Embryonic facial prominence (tissue), 1 donor: ENCODE measurements around the gene SS18L1.

Source experiments
- DNase-seq: peaks from one replicate; pipeline ENCODE4 v3.0.0-alpha.2; 2016; ENCODE audit errors: extremely low spot score

The SS18L1 gene

DNA sequence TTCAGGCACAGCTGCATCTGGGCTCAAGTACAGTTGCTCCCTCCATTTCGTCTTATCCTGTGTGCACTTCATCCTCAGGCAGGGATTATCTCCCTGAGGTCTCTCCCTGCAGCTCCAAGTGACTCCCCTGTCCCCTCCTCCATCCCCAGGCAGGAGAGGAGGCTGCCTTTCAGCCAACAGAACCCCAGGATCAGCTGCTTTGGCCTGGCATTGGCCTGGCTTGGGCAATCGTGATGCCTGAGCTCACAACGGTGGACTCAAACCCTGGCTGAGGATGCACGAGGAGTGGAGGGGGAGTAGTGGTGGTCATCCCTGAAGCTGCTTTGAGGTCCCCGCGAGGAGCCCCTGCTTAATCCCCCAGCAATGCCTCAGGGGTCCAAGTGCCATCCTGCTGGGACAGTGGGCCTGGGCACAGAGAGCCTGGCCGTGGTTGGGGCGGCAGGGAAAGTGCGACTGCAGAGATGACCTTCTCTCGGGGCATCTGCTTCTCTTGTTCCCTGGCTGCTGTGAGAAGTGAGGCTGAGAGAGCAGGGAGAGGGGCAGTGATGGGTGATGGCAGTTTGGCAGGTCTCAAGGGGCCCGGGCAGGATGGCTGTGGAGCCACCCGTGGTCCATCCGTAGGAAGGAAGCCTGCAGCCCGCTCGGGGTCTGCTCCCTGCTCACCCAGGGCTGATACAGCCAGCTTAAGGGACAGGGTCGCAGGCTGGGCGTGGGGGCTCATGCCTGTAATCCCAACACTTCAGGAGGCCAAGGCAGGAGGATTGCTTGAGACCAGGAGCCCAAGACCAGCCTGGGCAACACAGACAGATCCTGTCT lies 82.5 kb downstream of the SS18L1 start:
- DNase-seq = no peak

DNA sequence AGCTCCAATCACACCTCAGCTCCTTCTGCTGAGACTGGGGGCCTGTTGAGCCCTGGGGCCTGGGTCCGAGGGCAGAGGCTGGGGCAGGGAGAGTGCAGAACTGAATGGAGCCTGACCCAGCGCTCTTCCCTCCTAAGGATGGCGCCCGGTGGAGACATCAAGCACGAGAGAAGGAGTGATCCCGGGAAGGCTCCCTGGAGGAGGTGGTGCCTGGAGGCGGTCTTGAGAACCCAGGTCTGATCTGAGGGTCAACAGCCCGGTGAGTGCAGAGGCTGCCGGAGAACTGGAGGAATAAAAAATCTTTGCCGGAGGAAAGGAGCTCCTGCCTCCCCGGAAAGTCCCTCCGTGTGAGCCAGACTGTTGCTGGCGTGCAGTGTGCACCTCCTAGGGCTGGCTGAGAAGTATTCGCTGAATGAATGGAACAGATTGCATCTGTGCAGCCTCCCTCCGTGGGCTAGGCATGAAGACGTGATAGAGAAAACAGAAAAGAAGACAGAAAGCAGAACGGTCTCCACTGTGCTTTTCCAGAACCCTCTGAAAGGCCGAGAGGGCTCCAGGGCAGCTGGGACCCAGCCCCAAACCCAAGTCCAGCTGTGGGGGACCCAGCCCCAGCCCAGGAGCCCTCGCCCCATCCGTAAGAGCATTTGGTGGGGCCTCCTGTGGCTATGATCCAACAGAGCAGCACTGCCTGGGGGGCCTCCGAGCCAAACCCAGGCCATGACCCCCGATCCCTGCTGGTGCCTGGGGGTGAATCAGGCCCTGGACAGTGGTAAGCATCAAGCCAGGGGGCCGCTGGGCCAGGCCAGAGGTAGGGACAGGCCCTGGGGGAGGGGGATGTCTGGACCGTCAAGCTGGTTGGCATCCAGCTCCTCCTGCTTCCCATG lies 83.4 kb downstream of the SS18L1 start:
- no peak for DNase-seq

DNA sequence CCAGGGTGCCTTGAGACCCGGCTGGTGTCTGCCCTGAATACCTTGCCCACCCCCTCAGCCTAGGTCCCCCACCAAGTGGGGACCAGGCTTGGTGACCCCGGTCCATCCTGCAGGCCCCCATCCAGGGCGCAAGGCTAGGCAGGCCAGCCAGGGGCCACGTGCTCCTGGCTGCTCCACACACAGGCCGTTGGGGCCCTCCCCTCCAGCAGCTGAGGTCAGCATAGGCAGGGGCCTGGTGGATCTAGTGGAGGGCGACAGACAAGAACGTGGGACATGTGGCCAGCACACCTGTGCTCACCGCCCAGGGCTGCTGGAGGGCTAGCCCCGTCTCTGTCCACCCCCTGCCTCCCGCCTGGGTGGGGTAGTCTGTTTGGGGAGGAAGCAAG lies 84.0 kb downstream of the SS18L1 start:
- DNase-seq = no peak

DNA sequence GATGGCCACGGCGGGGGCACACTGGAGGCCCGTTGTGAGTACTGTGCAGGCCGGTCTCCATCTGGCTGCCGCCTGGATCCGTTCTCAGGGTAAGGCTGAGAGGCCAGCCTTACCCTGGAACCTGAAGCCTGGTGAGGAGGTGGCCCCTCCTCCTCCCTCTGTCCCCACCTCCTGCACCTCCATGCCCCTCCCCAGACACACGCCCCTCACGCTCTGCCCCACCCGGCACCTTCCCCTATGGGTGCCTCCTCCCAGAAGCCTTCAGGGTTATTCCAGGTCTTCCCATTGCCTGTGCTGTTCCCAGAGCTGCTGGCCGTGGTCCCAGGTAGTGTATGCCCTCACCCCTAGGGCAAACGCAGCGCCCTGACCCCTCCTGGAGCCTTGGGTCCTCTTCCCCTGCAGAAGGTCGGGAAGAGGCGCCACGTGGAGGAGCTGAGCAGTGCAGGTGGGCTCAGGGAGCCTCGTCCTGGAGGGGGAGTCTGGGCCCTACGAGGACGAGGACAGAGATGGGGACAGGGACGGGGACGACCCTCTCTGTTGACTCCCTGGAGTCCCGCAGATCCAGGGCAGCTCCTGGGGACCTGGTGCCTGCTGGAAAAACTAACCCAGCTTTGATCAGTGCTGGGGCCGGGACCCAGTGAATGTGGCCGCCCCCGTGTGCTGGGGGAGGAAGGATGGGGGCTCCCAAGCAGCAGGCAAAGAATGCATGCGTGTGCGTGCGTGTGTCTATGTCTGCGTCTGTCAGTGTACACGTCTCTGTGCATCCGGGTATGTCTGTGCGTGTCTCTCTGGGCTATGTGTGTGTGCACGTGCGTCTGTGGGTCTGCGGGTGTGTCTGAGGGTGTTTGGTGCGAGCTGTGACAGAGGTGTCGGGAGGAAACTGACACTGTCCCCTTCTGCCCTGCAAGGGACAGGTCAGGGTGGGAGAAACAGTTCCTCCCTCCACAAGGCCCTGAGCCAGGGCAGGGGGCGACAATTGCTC lies 84.7 kb downstream of the SS18L1 start:
- DNase-seq = no peak

DNA sequence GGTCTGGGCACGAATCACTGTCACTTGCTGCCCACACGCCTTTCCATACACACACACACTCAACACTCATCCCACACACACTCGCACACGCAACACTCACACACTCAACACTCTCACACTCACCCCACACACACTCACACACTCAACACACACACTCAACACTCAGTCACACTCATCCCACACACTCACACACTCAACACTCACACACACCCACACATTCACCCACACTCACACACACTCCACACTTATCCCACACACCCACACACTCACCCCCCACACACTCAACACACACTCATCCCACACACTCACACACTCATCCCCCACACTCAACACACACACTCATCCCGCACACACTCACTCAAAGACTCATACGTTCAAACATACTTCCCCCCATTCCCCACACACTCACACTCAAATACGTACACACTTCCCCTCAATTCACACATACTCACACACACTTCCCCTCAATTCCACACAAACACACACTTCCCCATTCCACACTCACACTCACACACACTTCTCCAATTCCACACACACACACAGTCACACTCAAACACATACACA lies 85.5 kb downstream of the SS18L1 start:
- DNase-seq = no peak

DNA sequence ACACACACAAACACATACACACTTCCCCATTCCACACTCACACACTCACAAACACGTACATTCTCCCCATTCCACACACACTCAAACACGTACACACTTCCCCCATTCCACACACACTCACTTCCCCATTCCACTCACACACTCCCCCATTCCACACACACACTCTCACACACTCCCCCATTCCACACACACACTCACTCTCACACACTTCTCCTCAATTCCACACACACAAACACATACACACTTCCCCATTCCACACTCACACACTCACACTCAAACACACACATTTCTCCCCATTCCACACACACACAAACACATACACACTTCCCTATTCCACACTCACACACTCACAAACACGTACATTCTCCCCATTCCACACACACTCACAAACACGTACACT lies 86.1 kb downstream of the SS18L1 start:
- DNase-seq = no peak

DNA sequence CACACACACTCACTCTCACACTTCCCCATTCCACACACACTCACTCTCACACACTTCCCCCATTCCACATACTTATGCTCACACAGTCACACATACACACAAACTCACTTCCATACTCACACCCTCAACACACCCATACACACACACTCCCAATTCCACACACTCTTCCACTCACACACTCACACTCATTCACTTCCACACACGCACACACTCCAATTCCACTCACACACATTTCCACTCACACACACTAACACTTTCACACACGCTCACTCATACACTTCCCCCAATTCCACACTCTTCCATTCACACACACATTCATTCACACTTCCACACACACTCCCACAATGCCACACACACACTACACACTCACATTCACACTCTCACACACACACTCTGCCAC lies 86.7 kb downstream of the SS18L1 start:
- no peak for DNase-seq

DNA sequence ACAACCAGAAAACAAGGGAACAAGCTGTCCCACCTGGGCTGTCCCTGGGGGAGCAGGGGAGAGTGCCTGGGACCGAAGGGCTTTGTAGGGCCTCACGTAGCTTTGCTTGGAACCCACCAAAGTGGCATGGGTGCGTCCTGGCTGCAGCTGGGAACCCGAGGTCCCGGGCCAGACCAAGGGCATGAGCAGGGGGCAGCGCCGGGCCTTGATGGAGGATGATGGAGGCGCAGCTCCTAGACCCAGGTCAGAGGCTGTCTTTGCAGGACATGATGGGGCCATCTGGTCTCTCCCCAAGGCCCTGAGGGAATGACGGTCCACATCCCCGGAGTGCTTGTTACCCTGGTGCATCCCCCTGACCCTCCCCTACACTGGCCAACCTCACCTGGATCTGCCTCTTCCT lies 87.1 kb downstream of the SS18L1 start:
- no peak for DNase-seq

DNA sequence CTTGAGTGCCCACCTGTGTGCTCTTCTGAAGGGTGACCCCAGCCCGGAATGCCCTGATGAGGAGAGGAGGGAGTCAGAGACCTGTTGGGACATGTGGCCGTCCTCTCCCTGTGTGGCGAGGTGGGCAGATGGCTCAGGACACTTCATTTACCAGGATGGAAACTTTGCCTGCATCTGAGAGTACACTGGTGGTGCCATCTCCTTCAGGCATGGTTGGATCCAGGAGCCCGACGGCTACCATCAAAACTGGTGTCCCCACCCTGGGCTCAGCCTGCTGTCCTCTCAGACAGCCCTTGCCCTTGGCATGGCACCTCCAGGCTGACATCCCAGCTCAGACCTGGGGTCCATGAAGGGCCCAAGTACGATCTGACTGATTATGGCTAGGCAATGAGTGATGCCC lies 87.7 kb downstream of the SS18L1 start:
- DNase-seq = no peak
